Activated CD4-positive, CD25-positive, alpha-beta regulatory T cell treated with anti-CD3 and anti-CD28 coated beads, Interleukin-2, amount 50 U/mL, for 16 hours (primary cell): ENCODE results near the gene ACOX1.

ENCODE experiments used
- DNase-seq: peaks from one replicate; pipeline ENCODE4 v3.0.0-alpha.2; 2020; ENCODE audit warnings: low read depth, low spot score

The ACOX1 gene

DNA sequence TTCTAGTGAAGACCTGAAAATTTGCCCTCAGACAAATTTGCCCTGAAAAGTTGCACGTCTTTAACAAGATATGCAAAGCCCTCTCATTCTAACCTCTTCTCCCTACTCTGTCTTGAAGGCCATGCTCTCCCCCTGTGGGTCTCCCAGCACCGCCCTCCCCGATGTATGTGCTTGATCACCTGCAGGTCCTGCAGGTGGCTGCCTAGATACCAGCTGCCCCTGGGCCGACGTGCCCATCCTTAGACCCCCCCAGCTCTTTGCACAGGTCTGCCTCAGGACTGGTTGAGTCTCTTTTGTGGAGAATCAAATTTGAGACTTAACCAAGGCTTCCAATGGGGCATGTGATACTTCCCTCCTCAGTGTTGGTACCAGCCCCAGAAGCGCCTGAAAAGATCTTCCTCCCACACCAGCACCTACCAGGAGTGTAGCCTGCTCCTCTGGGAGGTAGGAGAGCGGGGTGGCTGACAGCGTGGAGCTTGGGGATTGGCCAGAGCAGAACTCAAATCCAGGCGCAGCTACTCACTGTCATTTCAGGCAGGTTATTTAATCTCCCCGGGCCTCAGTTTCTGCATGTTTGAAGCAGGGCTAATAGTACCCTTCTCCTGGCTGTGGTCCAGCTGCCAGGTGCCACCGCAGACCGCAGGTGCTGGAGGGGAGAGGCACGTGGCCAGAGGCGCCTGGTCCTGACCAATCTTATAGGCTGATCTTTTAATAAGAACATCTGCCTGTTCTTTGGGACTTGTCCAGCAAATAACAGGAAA, 69.7 kb downstream of the ACOX1 start:
- no peak for DNase-seq

DNA sequence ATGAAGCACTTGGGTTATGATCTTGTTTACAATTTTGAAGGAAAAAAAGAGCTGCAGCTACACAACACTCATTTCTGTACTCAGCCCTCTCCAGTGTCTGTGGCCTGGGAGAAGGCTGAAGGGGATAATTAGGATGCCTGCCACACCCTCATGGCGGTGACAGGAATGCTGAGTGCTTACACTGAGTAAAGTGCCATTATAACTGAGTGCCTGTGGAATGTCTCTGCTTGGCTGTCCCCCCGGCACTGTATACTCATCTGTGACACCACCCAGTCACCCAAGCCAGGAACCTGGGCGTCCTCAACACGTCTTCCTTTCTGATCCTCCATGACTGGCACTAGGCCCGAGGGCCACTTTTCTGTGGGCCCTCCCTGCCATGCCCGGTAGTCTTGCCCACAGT, 70.8 kb downstream of the ACOX1 start:
- DNase-seq = no peak

DNA sequence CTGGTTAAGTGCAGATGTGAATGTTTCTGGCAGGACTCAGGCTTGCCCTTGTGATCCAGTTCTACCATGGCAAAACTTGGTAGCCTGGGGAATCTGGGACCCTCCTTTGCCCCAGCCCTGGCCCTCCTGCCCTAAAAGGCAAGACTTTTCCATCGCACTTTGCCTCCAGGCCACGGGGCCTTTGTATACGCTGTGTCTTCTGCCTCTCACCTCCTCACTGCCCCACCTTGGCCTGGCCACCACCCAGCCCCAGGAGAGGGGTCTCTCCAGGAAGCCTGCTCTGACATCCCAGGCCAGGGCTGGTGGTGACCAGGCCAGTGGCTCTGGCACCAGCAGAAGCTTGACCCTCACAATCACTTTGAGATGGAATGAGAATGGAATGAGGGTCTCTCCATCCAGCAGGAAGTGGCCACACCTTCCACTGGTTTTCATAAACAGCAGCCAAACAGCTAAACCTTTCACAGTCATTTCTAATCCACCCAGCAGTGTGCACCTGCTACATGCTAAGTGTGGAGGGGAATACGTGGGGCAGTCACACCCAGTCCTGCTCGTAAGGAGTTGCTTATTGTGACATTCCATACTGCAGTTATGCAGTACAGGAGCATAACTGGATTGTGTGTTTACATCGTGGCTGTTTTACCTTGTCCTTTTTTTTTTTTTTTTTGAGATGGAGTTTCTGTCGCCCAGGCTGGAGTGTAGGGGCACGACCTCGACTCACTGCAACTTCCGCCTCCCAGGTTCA, 72.7 kb downstream of the ACOX1 start:
- no peak for DNase-seq

DNA sequence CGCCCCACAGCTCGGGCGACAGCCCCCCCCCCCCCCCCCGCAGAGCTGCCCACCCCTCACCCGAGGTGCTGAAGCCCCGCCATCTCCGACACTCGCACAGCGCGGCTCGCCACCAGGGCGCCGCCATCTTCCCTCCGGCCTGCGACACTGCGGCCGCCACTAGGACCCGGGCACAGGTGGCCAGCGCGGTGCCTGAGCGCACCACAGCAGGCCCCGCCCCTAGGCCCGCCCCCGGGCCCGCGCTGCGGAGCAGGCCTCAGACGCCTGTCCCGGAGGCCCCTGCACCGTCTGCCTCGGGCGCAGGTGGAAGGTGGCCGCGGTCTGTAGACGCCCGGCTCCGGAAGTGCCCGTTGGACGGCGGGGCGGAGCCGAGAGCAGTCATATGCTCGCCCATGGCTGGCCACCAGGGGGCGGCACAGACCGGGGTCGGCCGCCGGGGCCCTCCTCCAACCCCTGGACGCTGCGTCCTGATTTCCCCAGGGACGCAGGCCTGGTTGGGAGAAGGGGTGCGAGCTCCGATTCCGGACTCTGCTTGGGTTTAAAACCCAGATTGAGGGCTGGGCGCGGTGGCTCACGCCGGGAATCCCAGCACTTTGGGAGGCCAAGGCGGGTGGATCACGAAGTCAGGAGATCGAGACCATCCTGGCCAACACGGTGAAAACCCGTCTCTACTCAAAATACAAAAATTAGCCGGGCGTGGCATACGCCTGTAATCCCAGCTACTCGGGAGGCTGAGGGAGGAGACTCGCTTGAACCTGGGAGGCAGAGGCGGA, 74.0 kb downstream of the ACOX1 start, which contains the start of gene MRPL38:
MRPL38 (minus strand) TSS at position 136 of the 773 bp plus-strand sequence; CDS start at position 127, 9 bp downstream.
- peak; percentile 83 for DNase-seq

- no peak for DNase-seq
Measured at GRCh38 chr17:75902406-75902805, 76.6 kb downstream of the ACOX1 start.

GRCh38 chr17:75901727-75902126, 77.2 kb downstream of the ACOX1 start:
- no peak for DNase-seq

DNA sequence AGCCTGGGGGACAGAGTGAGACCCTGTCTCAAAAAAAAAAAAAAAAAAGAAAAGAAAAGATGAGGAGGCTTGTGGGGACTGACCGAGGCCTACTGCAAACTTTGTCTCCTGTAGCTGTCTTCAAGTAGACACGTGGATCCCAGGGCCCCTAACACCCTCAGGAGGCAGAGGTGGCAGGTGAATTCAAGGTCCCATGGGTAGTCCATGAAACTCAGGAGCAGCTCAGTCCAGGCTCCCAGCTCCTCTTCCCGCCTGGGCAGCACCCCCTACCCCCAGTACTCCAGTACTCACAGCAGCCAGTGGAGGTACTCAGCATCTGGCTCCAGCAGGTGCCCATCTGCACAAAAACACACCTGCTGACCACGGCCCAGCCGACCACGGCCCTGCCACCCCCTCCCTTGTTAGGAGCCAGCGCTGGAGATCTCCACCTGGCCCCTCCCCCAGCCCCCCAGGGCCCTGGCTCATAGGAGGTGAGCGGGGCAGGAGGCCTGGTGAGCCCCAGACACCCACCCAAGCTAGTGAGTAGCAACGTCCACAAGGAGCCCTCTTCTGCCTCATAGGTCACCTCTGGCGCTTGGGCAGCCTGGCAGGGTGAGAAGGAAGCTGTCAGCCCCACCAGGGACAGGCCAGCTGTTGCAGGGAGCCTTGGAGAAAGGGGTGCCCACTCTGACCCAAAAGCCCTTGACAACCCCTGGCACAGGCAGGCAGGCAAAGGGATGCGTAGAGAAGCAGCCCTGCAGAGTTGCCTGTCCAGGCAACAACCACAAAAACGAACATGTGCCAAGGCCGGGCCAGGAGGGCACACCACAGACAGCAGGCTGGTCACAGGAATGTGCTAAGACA, 78.1 kb downstream of the ACOX1 start:
- DNase-seq = no peak

GRCh38 chr17:75899767-75900468, 79.0 kb downstream of the ACOX1 start:
- DNase-seq = no peak

DNA sequence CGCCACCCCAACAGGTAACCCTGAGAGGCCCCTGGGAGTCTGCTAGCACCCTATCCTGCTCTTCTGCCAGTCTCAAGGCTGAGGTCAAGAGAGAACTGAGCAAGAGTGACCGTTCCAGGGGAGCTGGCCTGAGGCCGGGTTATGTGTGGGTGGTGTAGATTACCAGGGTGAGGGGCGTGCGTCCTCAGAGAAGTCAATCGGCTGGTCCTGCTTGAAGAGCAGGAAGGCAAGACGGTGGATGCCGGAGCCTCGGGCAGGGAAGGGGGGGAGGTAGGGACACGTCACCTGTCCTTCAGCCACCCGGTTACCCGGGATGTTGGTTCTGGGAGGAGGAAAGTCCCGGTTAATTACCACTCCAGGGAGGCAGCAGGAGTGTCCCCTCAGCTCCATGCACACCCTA, 79.6 kb downstream of the ACOX1 start:
- no peak for DNase-seq

DNA sequence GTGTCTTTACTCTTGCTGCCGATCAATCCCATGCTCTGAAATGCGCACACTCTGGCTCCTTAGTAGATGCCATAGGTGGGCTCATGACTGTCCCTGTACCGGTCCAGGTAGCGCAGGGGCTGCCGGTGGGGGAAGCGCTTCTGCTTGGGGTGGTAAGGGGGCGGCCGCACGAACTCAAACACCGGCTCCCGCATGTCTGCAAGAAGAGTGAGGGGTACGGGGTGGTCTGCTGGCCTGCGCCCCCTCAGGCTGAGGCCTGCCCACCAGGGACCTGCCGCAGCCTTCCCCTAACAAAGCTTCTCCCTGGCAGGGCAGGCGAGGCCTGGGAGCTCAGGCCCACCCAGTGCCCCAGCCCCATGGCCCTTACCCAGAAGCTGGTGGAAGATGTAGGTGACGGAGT, 80.2 kb downstream of the ACOX1 start:
- no peak for DNase-seq

DNA sequence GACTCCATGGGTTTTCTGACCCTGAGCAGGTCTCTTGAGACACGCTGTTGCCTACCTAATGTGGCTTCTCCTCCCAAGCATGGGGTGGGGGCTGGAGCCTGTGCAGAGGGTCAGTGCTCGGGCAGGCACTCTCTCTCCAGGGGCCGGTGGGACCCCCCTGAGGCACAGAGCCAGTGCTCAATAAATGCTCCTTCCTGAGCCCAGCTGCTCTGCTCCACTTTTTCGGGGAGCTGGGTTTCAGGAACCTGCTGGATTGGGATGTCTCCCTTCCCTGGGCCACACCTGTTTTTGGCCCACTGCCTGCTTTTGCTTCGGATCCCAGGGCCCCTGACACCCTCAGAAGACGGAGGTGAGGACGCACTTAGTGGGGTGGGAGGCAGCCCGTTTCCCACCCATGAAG, 80.9 kb downstream of the ACOX1 start:
- no peak for DNase-seq

GRCh38 chr17:75897160-75898019, 81.6 kb downstream of the ACOX1 start:
- DNase-seq = no peak

DNA sequence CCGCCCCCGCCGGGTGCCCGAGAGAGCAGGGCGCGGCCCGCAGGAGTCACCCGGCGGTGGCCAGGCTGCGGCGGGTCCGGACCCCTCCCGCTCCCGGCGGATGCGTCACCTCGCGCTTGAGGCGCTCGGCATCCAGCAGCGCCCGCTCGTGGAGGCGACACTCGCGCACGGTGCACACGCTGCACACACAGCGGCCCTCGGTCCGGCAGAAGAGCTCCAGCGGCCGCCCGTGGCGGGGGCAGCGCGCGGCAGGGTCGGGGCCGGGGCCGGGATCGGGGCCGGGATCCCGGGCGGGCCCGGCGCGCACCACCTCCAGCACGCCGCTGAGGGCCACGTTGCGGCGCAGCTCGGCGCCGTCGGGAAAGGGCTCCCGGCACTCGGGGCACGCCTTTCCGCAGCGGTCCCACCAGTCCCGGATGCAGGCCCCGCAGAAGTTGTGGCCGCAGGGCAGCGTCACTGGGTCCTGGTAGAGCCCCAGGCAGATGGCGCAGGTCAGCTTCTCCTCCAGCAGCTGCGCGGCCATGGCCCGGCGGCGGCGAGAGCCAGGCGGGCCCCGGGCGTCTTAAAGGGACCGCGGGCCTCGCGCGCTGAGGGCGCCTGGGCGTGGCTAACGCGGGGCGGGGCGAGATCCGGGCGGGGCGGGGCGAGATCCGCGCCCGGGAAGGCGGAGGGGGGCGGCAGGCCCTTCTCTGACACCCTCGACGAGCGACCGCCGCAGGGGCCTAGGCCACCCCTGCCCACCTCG, 82.4 kb downstream of the ACOX1 start, which contains the start of gene TRIM65:
TRIM65 (minus strand) TSS at position 537 of the 745 bp plus-strand sequence; CDS start at position 523, 14 bp downstream.
- DNase-seq = peak; percentile 41

GRCh38 chr17:75895370-75896155, 83.4 kb downstream of the ACOX1 start:
- DNase-seq = no peak

GRCh38 chr17:75894049-75894733, 84.8 kb downstream of the ACOX1 start:
- no peak for DNase-seq

DNA sequence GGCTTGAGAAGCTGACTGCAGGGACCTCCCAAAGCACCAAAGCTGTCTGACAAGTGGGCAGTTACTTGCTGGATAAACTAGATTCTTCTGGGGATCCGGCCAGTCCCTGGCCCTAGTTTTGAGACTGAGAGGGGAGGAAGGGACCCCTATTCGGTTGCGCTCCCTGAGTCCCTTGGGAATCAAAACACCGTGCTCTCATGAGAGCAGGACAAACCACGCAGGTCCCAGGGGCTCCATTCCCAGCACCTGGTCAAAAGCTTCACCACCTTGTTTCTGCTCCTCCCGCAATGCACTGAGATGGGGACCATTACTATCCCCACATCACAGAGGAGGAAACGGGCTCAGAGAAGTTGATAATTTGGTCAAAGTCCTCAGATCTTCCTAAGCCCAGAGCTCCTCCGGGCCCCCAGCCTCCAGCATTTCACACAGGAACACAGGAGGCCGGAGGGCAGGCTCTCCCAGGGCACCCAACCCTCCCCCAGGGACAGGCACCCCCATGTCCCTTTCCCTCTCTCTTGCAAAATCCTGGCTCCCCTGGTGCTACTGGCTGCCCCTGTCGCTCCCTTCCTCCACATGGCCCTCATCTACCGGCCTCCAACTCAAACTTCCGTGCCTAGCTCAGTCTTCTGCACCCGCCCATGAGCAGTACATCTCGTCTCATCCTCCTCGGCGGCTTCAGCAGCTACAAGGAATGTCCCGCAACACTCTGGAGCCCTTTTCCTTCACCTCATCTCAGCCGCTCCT, 85.5 kb downstream of the ACOX1 start:
- no peak for DNase-seq
